ENCODE measurements around the gene SERBP1. TPM values are rescaled to one million over a fixed set of nuclear protein-coding genes. Genes with fewer than 3 reads are reported as not detected.
"Not testable (repeated sequence)": the region's sequence is repeated elsewhere in the genome, so short reads cannot be mapped to it uniquely, and the experiment has no call there.

Gene SERBP1
- total RNA-seq, 1 donor from 2014 or later = 288 TPM

- intact Hi-C loops (cut with micrococcal nuclease) = loop anchor here (2.0 kb wide), 1 partner anchor 14 kb away; no protein-coding TSS in a partner anchor
These were observed 15.6 kb downstream of the SERBP1 start for GRCh38 chr1:67414574-67414973.

GRCh38 chr1:67413101-67413500 is 17.1 kb downstream of the SERBP1 start:
- intact Hi-C loops (cut with micrococcal nuclease) = not testable (repeated sequence)

- intact Hi-C loops (cut with micrococcal nuclease) = loop anchor here (5.0 kb wide), 1 partner anchor 426 kb away; no protein-coding TSS in a partner anchor
These were observed 22.1 kb downstream of the SERBP1 start for GRCh38 chr1:67408148-67408547.

- intact Hi-C loops (cut with micrococcal nuclease) = loop anchor here (2.0 to 5.0 kb wide), 2 partner anchors 13 to 425 kb away; no protein-coding TSS in a partner anchor
These were observed 22.7 kb downstream of the SERBP1 start for GRCh38 chr1:67407498-67407897.

GRCh38 chr1:67405473-67406245 is 24.5 kb downstream of the SERBP1 start:
- intact Hi-C loops (cut with micrococcal nuclease) = loop anchor here (2.0 to 5.0 kb wide), 2 partner anchors 15 to 423 kb away; no protein-coding TSS in a partner anchor

GRCh38 chr1:67404212-67404620 is 26.0 kb downstream of the SERBP1 start:
- intact Hi-C loops (cut with micrococcal nuclease) = no loop called here

GRCh38 chr1:67401443-67401842 is 28.8 kb downstream of the SERBP1 start:
- intact Hi-C loops (cut with micrococcal nuclease) = no loop called here

GRCh38 chr1:67400029-67400786 is 30.0 kb downstream of the SERBP1 start:
- intact Hi-C loops (cut with micrococcal nuclease) = not testable (repeated sequence)

GRCh38 chr1:67399199-67399993 is 30.8 kb downstream of the SERBP1 start:
- intact Hi-C loops (cut with micrococcal nuclease) = no loop called here

GRCh38 chr1:67394548-67394947 is 35.7 kb downstream of the SERBP1 start:
- intact Hi-C loops (cut with micrococcal nuclease) = loop anchor here (5.0 kb wide), 1 partner anchor 33 kb away; no protein-coding TSS in a partner anchor

GRCh38 chr1:67393737-67394136 is 36.5 kb downstream of the SERBP1 start:
- intact Hi-C loops (cut with micrococcal nuclease) = loop anchor here (5.0 kb wide), 1 partner anchor 34 kb away; no protein-coding TSS in a partner anchor

GRCh38 chr1:67393240-67393639 is 37.0 kb downstream of the SERBP1 start:
- intact Hi-C loops (cut with micrococcal nuclease) = loop anchor here (5.0 kb wide), 1 partner anchor 34 kb away; no protein-coding TSS in a partner anchor

GRCh38 chr1:67390041-67390887 is 39.9 kb downstream of the SERBP1 start:
- intact Hi-C loops (cut with micrococcal nuclease) = loop anchor here (5.0 kb wide), 1 partner anchor 37 kb away; no protein-coding TSS in a partner anchor

- intact Hi-C loops (cut with micrococcal nuclease) = no loop called here
These were observed 46.1 kb downstream of the SERBP1 start for GRCh38 chr1:67383999-67384638.

- intact Hi-C loops (cut with micrococcal nuclease) = no loop called here
These were observed 47.9 kb downstream of the SERBP1 start for GRCh38 chr1:67382292-67382691.

GRCh38 chr1:67381154-67381553 is 49.0 kb downstream of the SERBP1 start:
- intact Hi-C loops (cut with micrococcal nuclease) = no loop called here

GRCh38 chr1:67377253-67377652 is 52.9 kb downstream of the SERBP1 start:
- intact Hi-C loops (cut with micrococcal nuclease) = no loop called here

GRCh38 chr1:67376381-67376780 is 53.8 kb downstream of the SERBP1 start:
- intact Hi-C loops (cut with micrococcal nuclease) = no loop called here

- intact Hi-C loops (cut with micrococcal nuclease) = loop anchor here (1.0 kb wide), 1 partner anchor 9 kb away; no protein-coding TSS in a partner anchor
These were observed 57.3 kb downstream of the SERBP1 start for GRCh38 chr1:67372898-67373297.

GRCh38 chr1:67372136-67372535 is 58.1 kb downstream of the SERBP1 start:
- intact Hi-C loops (cut with micrococcal nuclease) = no loop called here

All from T-helper 1 cell treated with Interleukin-12 subunit alpha and Interleukin-12 subunit beta and Interleukin-4 antibody, amounts not matched to agents 30 ng/mL and 1 ng/mL, for 36 hours (primary cell).